Measurements from ENCODE around the gene HSPB1. TPM values are rescaled to one million over a fixed set of nuclear protein-coding genes. Genes with fewer than 3 reads are reported as not detected.
"Not testable (repeated sequence)": the region's sequence is repeated elsewhere in the genome, so short reads cannot be mapped to it uniquely, and the experiment has no call there.

Gene HSPB1
- total RNA-seq, 2 donors from 2014 or later, result 1,006 to 1,433 TPM

- H3K27me3 ChIP-seq, result no peaks in the 10 kb centered on the region
- peak overlapping the region; percentile 94 to 97 for H3K27ac ChIP-seq
- H3K4me1 ChIP-seq, result peaks cover 2 to 50% of the 10 kb centered on the region in 2 donors
- H3K9me3 ChIP-seq, result no peaks in the 10 kb centered on the region
- H3K36me3 ChIP-seq, result no peaks in the 10 kb centered on the region
- peak; percentile 87 to 97 for TF ChIP-seq CTCF (IDR thresholded peaks at IDR 0.05)
- H3K4me3 ChIP-seq, result peak overlapping the region; percentile 15 to 40
- peak; percentile 96 for DNase-seq (ENCODE audit: low spot score)
These were observed 10.9 kb upstream of the HSPB1 start for GRCh38 chr7:76291351-76292212.

GRCh38 chr7:76292213-76292573, 10.3 kb upstream of the HSPB1 start:
- Histone ChIP-seq H3K36me3 (no peaks in the 10 kb centered on the region), H3K4me1 (peaks cover 2 to 50% of the 10 kb centered on the region in 2 donors), H3K4me3 (peak overlapping the region; percentile 15 to 40), H3K27me3 (no peaks in the 10 kb centered on the region), H3K27ac (peak overlapping the region; percentile 94 to 97), H3K9me3 (no peaks in the 10 kb centered on the region)
- no peak for TF ChIP-seq CTCF (IDR thresholded peaks at IDR 0.05)
- DNase-seq (ENCODE audit: low spot score), result peak; percentile 75

- H3K27me3 ChIP-seq; H3K36me3 ChIP-seq; DNase-seq (ENCODE audit: low spot score); H3K4me3 ChIP-seq; H3K9me3 ChIP-seq: not testable (repeated sequence)
- peaks cover 2 to 50% of the 10 kb centered on the region in 2 donors for H3K4me1 ChIP-seq
- peak overlapping the region; percentile 94 to 97 for H3K27ac ChIP-seq
These were observed 9.6 kb upstream of the HSPB1 start for GRCh38 chr7:76292911-76293310.

GRCh38 chr7:76293407-76293901, 9.0 kb upstream of the HSPB1 start:
- Histone ChIP-seq H3K4me3 (no peak overlapping the region), H3K36me3 (no peaks in the 10 kb centered on the region), H3K9me3 (no peaks in the 10 kb centered on the region), H3K27me3 (no peaks in the 10 kb centered on the region), H3K4me1 (peaks cover 2 to 50% of the 10 kb centered on the region in 2 donors), H3K27ac (peak overlapping the region; percentile 94 to 97)
- no peak for TF ChIP-seq CTCF (IDR thresholded peaks at IDR 0.05)
- no peak for DNase-seq (ENCODE audit: low spot score)

- TF ChIP-seq CTCF (IDR thresholded peaks at IDR 0.05), result no peak
- Histone ChIP-seq H3K4me3 (peak overlapping the region in 1 of 2 donors; percentile 31), H3K27ac (peak overlapping the region; percentile 94 to 97), H3K27me3 (no peaks in the 10 kb centered on the region), H3K9me3 (no peaks in the 10 kb centered on the region), H3K36me3 (no peaks in the 10 kb centered on the region), H3K4me1 (peaks cover 2 to 50% of the 10 kb centered on the region in 2 donors)
- DNase-seq (ENCODE audit: low spot score), result peak; percentile 98
These were observed 8.0 kb upstream of the HSPB1 start for GRCh38 chr7:76294344-76295024.
